Subcutaneous abdominal adipose tissue (tissue), 5 donors: ENCODE results near the gene KIAA1671.
"Not testable (repeated sequence)": the region's sequence is repeated elsewhere in the genome, so short reads cannot be mapped to it uniquely, and the experiment has no call there.

ENCODE experiments used
- H3K27ac ChIP-seq: one replicate; pipeline ENCODE4 v1.7.0; 2013; ENCODE audit warnings: low read depth, mild to moderate bottlenecking, inconsistent platforms, low read length, moderate library complexity
- H3K27me3 ChIP-seq, 5 donors: one replicate each; pipeline ENCODE4 v1.7.0; 2013; ENCODE audit warnings: low read length in 5 of 5, inconsistent platforms in 1 of 5; ENCODE audit not compliant: control insufficient read depth in 5 of 5, insufficient read depth in 4 of 5
- H3K36me3 ChIP-seq, 5 donors: one replicate each; pipeline ENCODE4 v1.7.0; 2013; ENCODE audit warnings: low read length in 5 of 5; ENCODE audit not compliant: control insufficient read depth in 5 of 5, insufficient read depth in 5 of 5
- H3K4me1 ChIP-seq, 5 donors: one replicate each; pipeline ENCODE4 v1.7.0; 2013; ENCODE audit warnings: low read length in 5 of 5, mild to moderate bottlenecking in 3 of 5, moderate library complexity in 1 of 5; ENCODE audit not compliant: control insufficient read depth in 5 of 5, insufficient read depth in 5 of 5
- H3K4me3 ChIP-seq, 5 donors: one replicate each; pipeline ENCODE4 v1.7.0; 2013; ENCODE audit warnings: low read length in 5 of 5, low read depth in 1 of 5
- H3K9ac ChIP-seq, 5 donors: one replicate each; pipeline ENCODE4 v1.7.0; 2013; ENCODE audit warnings: low read length in 5 of 5, mild to moderate bottlenecking in 4 of 5, moderate library complexity in 3 of 5
- H3K9me3 ChIP-seq, 5 donors: one replicate each; pipeline ENCODE4 v1.7.0; 2013; ENCODE audit warnings: low read length in 5 of 5; ENCODE audit not compliant: control insufficient read depth in 5 of 5
- donor health status: healthy.
- donor health status: healthy.
- donor health status: healthy.
- donor health status: healthy.
- donor health status: healthy.

Gene KIAA1671

DNA sequence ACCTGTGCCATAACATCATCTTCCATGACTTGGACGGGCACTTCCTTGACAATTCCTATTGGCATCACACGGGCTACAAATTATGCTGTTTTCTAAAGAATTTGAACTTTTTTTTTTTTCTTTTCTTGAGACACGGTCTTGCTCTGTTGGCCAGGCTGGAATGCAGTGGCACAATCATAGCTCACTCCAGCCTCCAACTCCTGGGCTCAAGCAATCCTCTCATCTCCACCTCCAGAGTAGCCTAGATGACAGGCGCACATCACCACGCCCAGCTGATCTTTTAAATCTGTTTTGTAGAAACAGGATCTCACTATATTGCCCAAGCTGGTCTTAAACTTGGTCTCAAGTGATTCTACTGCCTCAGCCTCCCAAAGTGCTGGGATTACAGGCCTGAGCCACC is 243.8 kb downstream of the KIAA1671 start:
- Histone ChIP-seq H3K36me3 (peaks cover 0 to 39% (median 26%) of the 10 kb centered on the region in 5 donors), H3K27ac (no peak overlapping the region)

DNA sequence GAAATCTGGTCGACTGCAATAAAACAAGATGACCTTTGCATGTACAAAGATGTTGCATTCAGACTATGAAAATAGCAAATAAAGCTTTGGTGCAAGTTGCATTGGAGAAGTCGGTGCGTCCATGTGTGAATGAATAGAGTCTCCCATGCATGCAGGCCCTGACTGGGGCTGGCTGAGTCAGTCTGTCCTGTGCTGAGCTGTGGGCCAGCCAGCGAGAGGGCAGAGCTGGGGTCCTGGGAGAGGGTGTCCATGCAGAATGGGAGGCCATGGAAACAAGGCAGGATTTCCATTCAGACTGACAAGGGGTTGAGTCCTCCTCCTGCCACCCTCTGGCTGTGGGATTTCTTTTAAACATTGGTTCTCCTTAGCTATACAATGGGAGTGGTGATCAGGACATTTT is 244.8 kb downstream of the KIAA1671 start:
- Histone ChIP-seq H3K4me1 (peaks cover 0 to 4% (median 0%) of the 10 kb centered on the region in 5 donors), H3K36me3 (peaks cover 0 to 32% (median 20%) of the 10 kb centered on the region in 5 donors), H3K9ac (no peak overlapping the region), H3K27me3 (no peaks in the 10 kb centered on the region), H3K4me3 (no peak overlapping the region), H3K9me3 (no peaks in the 10 kb centered on the region), H3K27ac (no peak overlapping the region)

More for the DNA sequence above, 243.8 kb downstream of the KIAA1671 start:
- no peak overlapping the region for H3K9ac ChIP-seq
- no peak overlapping the region for H3K4me3 ChIP-seq
- no peaks in the 10 kb centered on the region for H3K27me3 ChIP-seq
- H3K9me3 ChIP-seq, result no peaks in the 10 kb centered on the region
- H3K4me1 ChIP-seq, result peaks cover 0 to 4% (median 0%) of the 10 kb centered on the region in 5 donors

- no peaks in the 10 kb centered on the region for H3K9me3 ChIP-seq
- no peak within 1 kb of the TSS for H3K9ac ChIP-seq
- no peaks in the 10 kb centered on the region for H3K27me3 ChIP-seq
- peaks cover 0 to 20% (median 14%) of the 10 kb centered on the region in 5 donors for H3K36me3 ChIP-seq
- no peak within 1 kb of the TSS for H3K27ac ChIP-seq
- H3K4me3 ChIP-seq, result no peak within 1 kb of the TSS
- peaks cover 0 to 4% (median 0%) of the 10 kb centered on the region in 5 donors for H3K4me1 ChIP-seq
Observed at GRCh38 chr22:25199731-25200520, 247.4 kb downstream of the KIAA1671 start, which contains the start of gene CRYBB3. Gene CRYBB3, plus strand, starts transcription at chr22:25199858. Its CDS starts 1,539 bp downstream, at chr22:25201397.

GRCh38 chr22:25200967-25201366 is 248.5 kb downstream of the KIAA1671 start:
- Histone ChIP-seq H3K27ac (no peak overlapping the region), H3K9ac (no peak overlapping the region), H3K9me3 (no peaks in the 10 kb centered on the region), H3K4me1 (peaks cover 0 to 4% (median 0%) of the 10 kb centered on the region in 5 donors), H3K36me3 (peaks cover 0 to 18% (median 13%) of the 10 kb centered on the region in 5 donors), H3K4me3 (no peak overlapping the region), H3K27me3 (no peaks in the 10 kb centered on the region)

GRCh38 chr22:25201557-25202273 is 249.2 kb downstream of the KIAA1671 start:
- no peaks in the 10 kb centered on the region for H3K9me3 ChIP-seq
- peaks cover 0 to 4% (median 0%) of the 10 kb centered on the region in 5 donors for H3K4me1 ChIP-seq
- H3K27me3 ChIP-seq, result no peaks in the 10 kb centered on the region
- peaks cover 0 to 14% (median 10%) of the 10 kb centered on the region in 5 donors for H3K36me3 ChIP-seq
- H3K27ac ChIP-seq, result no peak overlapping the region
- H3K9ac ChIP-seq, result no peak overlapping the region
- H3K4me3 ChIP-seq, result no peak overlapping the region

- Histone ChIP-seq H3K27me3 (no peaks in the 10 kb centered on the region), H3K36me3 (peaks cover 0 to 11% (median 8%) of the 10 kb centered on the region in 5 donors), H3K27ac (no peak overlapping the region)
Observed at GRCh38 chr22:25202290-25202921, 249.9 kb downstream of the KIAA1671 start.

GRCh38 chr22:25203082-25203481 is 250.6 kb downstream of the KIAA1671 start:
- no peak overlapping the region for H3K4me3 ChIP-seq
- no peaks in the 10 kb centered on the region for H3K9me3 ChIP-seq
- H3K27ac ChIP-seq, result no peak overlapping the region
- H3K4me1 ChIP-seq, result no peaks in the 10 kb centered on the region
- H3K9ac ChIP-seq, result no peak overlapping the region
- H3K36me3 ChIP-seq, result peaks cover 0 to 11% (median 1%) of the 10 kb centered on the region in 5 donors
- no peaks in the 10 kb centered on the region for H3K27me3 ChIP-seq

More at GRCh38 chr22:25202290-25202921, 249.9 kb downstream of the KIAA1671 start:
- no peak overlapping the region for H3K9ac ChIP-seq
- no peaks in the 10 kb centered on the region for H3K9me3 ChIP-seq
- no peak overlapping the region for H3K4me3 ChIP-seq
- peaks cover 0 to 1% (median 0%) of the 10 kb centered on the region in 5 donors for H3K4me1 ChIP-seq

DNA sequence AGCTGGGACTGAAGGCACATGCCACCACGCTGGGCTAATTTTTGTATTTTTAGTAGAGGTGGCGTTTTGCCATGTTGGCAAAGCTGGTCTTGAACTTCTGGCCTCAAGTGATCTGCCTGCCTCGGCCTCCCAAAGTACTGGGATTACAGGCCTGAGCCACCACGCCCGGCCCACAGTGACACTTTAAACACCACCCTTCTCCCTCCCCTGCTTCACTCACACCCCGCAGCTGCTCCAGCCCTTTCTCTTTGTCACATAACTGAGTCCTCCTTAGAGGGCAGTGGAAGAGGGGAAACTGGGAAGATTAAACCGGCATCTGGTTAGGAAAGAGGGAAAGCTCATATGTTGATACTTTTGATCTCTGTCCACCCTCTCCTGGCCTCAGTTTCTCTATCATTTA is 252.0 kb downstream of the KIAA1671 start:
- H3K9me3 ChIP-seq, H3K27me3 ChIP-seq, H3K4me3 ChIP-seq, H3K4me1 ChIP-seq, H3K9ac ChIP-seq, H3K27ac ChIP-seq: not testable (repeated sequence)
- peaks cover 0 to 11% (median 0%) of the 10 kb centered on the region in 5 donors for H3K36me3 ChIP-seq

DNA sequence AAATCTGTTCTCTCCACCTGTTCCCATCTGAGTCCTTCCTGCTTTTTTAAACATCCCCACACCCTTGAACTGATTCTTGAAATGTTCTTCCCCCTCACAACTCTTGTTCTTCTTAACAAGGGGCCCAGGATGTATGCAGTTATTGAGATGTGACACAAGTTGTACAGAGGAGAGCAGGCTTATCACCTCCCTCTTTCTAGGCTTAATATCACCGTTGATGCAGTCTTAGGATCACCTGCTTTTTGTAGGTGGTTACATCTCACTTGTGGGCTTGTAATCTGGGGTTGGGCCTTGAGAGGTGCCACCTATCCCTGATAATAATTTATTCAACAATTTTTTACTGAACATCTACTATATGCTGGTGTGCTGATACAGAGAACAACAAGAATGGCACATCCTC is 253.3 kb downstream of the KIAA1671 start:
- no peaks in the 10 kb centered on the region for H3K27me3 ChIP-seq
- no peaks in the 10 kb centered on the region for H3K4me1 ChIP-seq
- H3K4me3 ChIP-seq, result no peak overlapping the region
- no peaks in the 10 kb centered on the region for H3K9me3 ChIP-seq
- peaks cover 0 to 8% (median 0%) of the 10 kb centered on the region in 5 donors for H3K36me3 ChIP-seq
- no peak overlapping the region for H3K9ac ChIP-seq
- H3K27ac ChIP-seq, result no peak overlapping the region
